H9 (cell line): ENCODE results near the gene AIFM1. TPM values are rescaled to one million over a fixed set of nuclear protein-coding genes. Genes with fewer than 3 reads are reported as not detected.

ENCODE experiments used
- DNase-seq: peaks from one replicate; pipeline ENCODE4 v3.0.0-alpha.2; 2017
- H2AFZ ChIP-seq: one replicate; pipeline ENCODE4 v1.6.1; 2013; ENCODE audit warnings: mild to moderate bottlenecking, low read length, control low read depth, moderate library complexity
- H2AK5ac ChIP-seq: 2 replicates; pipeline ENCODE4 v1.6.1; 2013; ENCODE audit warnings: low read length, control low read depth, mixed read lengths; ENCODE audit not compliant: insufficient read length
- H2BK120ac ChIP-seq: one replicate; pipeline ENCODE4 v1.6.1; 2013; ENCODE audit warnings: low read depth, mild to moderate bottlenecking, low read length, control low read depth, inconsistent platforms; ENCODE audit not compliant: poor library complexity, severe bottlenecking
- H2BK12ac ChIP-seq: 2 replicates; pipeline ENCODE4 v1.6.1; 2013; ENCODE audit warnings: low read length, control low read depth, mixed read lengths, low read depth; ENCODE audit not compliant: insufficient read length
- H2BK15ac ChIP-seq: 2 replicates; pipeline ENCODE4 v1.6.1; 2013; ENCODE audit warnings: low read depth, low read length, control low read depth
- H2BK20ac ChIP-seq: one replicate; pipeline ENCODE4 v1.6.1; 2013; ENCODE audit warnings: low read depth, mild to moderate bottlenecking, low read length, control low read depth, inconsistent platforms; ENCODE audit not compliant: poor library complexity, severe bottlenecking
- H2BK5ac ChIP-seq: 2 replicates; pipeline ENCODE4 v1.6.1; 2013; ENCODE audit warnings: low read length, control low read depth, mixed read lengths; ENCODE audit not compliant: insufficient read length
- H3K14ac ChIP-seq: 2 replicates; pipeline ENCODE4 v1.6.1; 2013; ENCODE audit warnings: low read length, control low read depth; ENCODE audit not compliant: insufficient read depth
- H3K18ac ChIP-seq: 2 replicates; pipeline ENCODE4 v1.6.1; 2013; ENCODE audit warnings: low read depth, mild to moderate bottlenecking, mixed read lengths, low read length, control low read depth; ENCODE audit not compliant: insufficient read length
- H3K23ac ChIP-seq: 2 replicates; pipeline ENCODE4 v1.6.1; 2013; ENCODE audit warnings: low read length, control low read depth, mixed read lengths, low read depth; ENCODE audit not compliant: insufficient read length
- H3K23me2 ChIP-seq: 2 replicates; pipeline ENCODE4 v1.6.1; 2013; ENCODE audit warnings: low read depth, mild to moderate bottlenecking, mixed read lengths, low read length, control low read depth; ENCODE audit not compliant: insufficient read length, poor library complexity, severe bottlenecking
- H3K27ac ChIP-seq: 2 replicates; pipeline ENCODE4 v1.5.1; 2013; ENCODE audit warnings: low read length, control low read depth, mixed read lengths, low read depth; ENCODE audit not compliant: insufficient read length
- H3K27me3 ChIP-seq: 2 replicates; pipeline ENCODE4 v1.6.1; 2013; ENCODE audit warnings: low read length, control low read depth, inconsistent platforms; ENCODE audit not compliant: insufficient read depth
- H3K4ac ChIP-seq: 2 replicates; pipeline ENCODE4 v1.6.1; 2013; ENCODE audit warnings: low read depth, mild to moderate bottlenecking, control low read depth, inconsistent platforms, low read length, moderate library complexity
- H3K4me1 ChIP-seq: 2 replicates; pipeline ENCODE4 v1.6.1; 2013; ENCODE audit warnings: low read length, control low read depth, inconsistent platforms; ENCODE audit not compliant: insufficient read depth
- H3K4me2 ChIP-seq: 2 replicates; pipeline ENCODE4 v1.6.1; 2013; ENCODE audit warnings: low read length, control low read depth, mixed read lengths; ENCODE audit not compliant: insufficient read length, insufficient read depth
- H3K56ac ChIP-seq: 2 replicates; pipeline ENCODE4 v1.6.1; 2013; ENCODE audit warnings: low read depth, mild to moderate bottlenecking, mixed read lengths, low read length, control low read depth; ENCODE audit not compliant: insufficient read length
- H3K79me1 ChIP-seq: 2 replicates; pipeline ENCODE4 v1.6.1; 2013; ENCODE audit warnings: low read depth, mild to moderate bottlenecking, moderate library complexity, low read length, control low read depth, inconsistent platforms; ENCODE audit not compliant: insufficient read depth, poor library complexity, severe bottlenecking
- H3K79me2 ChIP-seq: 2 replicates; pipeline ENCODE4 v1.6.1; 2013; ENCODE audit warnings: low read length, control low read depth, inconsistent platforms; ENCODE audit not compliant: insufficient read depth
- H3K9ac ChIP-seq: 2 replicates; pipeline ENCODE4 v1.6.1; 2013; ENCODE audit warnings: low read length, control low read depth, mixed read lengths; ENCODE audit not compliant: insufficient read length; ENCODE audit errors: extremely low read depth
- H3K9me3 ChIP-seq: one replicate; pipeline ENCODE4 v1.6.1; 2013; ENCODE audit warnings: low read depth, low read length, inconsistent platforms; ENCODE audit not compliant: control insufficient read depth
- H3T11ph ChIP-seq: one replicate; pipeline ENCODE4 v1.6.1; 2013; ENCODE audit warnings: mild to moderate bottlenecking, low read length, control low read depth, inconsistent platforms
- H4K20me1 ChIP-seq: one replicate; pipeline ENCODE4 v1.6.1; 2013; ENCODE audit not compliant: control insufficient read depth, insufficient read length, insufficient read depth
- H4K5ac ChIP-seq: 2 replicates; pipeline ENCODE4 v1.6.1; 2013; ENCODE audit warnings: low read depth, mild to moderate bottlenecking, mixed read lengths, low read length, control low read depth; ENCODE audit not compliant: insufficient read length
- H4K8ac ChIP-seq: replicated peaks from 2 replicates; pipeline ENCODE4 v1.6.1; 2013; ENCODE audit warnings: low read length, control low read depth, mixed read lengths, low read depth; ENCODE audit not compliant: insufficient read length
- H4K91ac ChIP-seq: 2 replicates; pipeline ENCODE4 v1.6.1; 2013; ENCODE audit warnings: low read depth, mild to moderate bottlenecking, moderate library complexity, mixed read lengths, low read length, control low read depth; ENCODE audit not compliant: insufficient read length
- H3K27ac Mint-ChIP-seq, 3 experiments: 2 replicates in 2 of 3; 3 replicates in 1 of 3; pipeline ENCODE4 v1.8.0; 2020 to 2021; ENCODE audit warnings: mixed read lengths in 3 of 3, mild to moderate bottlenecking in 1 of 3, moderate library complexity in 1 of 3
- H3K27me3 Mint-ChIP-seq: 2 replicates; pipeline ENCODE4 v1.8.0; 2021; ENCODE audit warnings: low read depth, mild to moderate bottlenecking, moderate library complexity, mixed read lengths
- H3K36me3 Mint-ChIP-seq, 3 experiments: 2 replicates in 2 of 3; 3 replicates in 1 of 3; pipeline ENCODE4 v1.8.0; 2020 to 2021; ENCODE audit warnings: low read depth in 3 of 3, mixed read lengths in 3 of 3; ENCODE audit not compliant: insufficient read depth in 1 of 3
- H3K4me1 Mint-ChIP-seq, 2 experiments: 2 replicates each; pipeline ENCODE4 v1.8.0; 2020; ENCODE audit warnings: mixed read lengths in 2 of 2
- H3K4me3 Mint-ChIP-seq, 2 experiments: 2 replicates in 1 of 2; 3 replicates in 1 of 2; pipeline ENCODE4 v1.8.0; 2020 to 2021; ENCODE audit warnings: mild to moderate bottlenecking in 2 of 2, mixed read lengths in 2 of 2, moderate library complexity in 1 of 2
- H3K9me3 Mint-ChIP-seq, 2 experiments: 2 replicates in 1 of 2; 3 replicates in 1 of 2; pipeline ENCODE4 v1.8.0; 2020; ENCODE audit warnings: mild to moderate bottlenecking in 2 of 2, mixed read lengths in 2 of 2, moderate library complexity in 1 of 2
- WGBS: extraction: QIAGEN DNeasy Blood & Tissue Kit; methylation state at CpG from one replicate; pipeline ENCODE4 v1.1.7; 2013; ENCODE audit warnings: missing lambda C conversion rate, low lambda C conversion rate, mixed read lengths; ENCODE audit not compliant: insufficient read length; ENCODE audit errors: extremely low coverage; 5-methylcytosine and 5-hydroxymethylcytosine counted together
- total RNA-seq: library from RNA; stranded (reverse); gene quantifications from 2 replicates; pipeline ENCODE4 v1.2.1, GENCODE V29; 2021
- TF ChIP-seq, protein P1 (sequence below): fragments of 200-600 bp; sonication (generic); conservative IDR thresholded peaks from 3 replicates; pipeline ENCODE4 v1.8.0; 2021; ENCODE audit warnings: antibody characterized with exemption, mild to moderate bottlenecking

The AIFM1 gene
- total RNA-seq, 1 experiment from 2014 or later, result 43.7 TPM

DNA sequence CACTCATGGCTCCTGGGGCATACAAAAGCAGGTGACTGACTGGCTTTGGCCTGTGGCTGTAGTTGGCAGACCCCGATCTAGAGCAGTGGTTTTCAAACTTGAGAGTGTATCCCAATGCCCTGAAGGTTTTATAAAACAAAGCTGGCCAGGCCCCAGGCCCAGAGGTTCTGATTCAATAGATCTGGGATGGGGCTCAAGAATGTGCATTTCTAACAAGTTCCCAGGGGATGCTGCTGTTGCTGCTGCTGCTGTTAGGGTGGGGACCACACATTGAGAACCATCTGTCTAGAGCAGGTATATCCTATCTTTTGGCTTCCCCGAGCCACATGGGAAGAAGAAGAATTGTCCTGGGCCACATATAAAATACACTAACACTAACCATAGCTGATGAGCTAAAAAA lies 7.3 kb downstream of the AIFM1 start:
- Histone ChIP-seq H4K8ac (no peak overlapping the region), H3K9ac (no peak overlapping the region), H2BK15ac (no peak overlapping the region), H2BK120ac (no peak overlapping the region), H3K23me2 (no peaks in the 10 kb centered on the region), H3K4me2 (no peak overlapping the region), H3K14ac (no peak overlapping the region), H4K20me1 (no peaks in the 10 kb centered on the region), H3K23ac (no peak overlapping the region), H3K9me3 (no peaks in the 10 kb centered on the region), H4K5ac (no peak overlapping the region), H3K27ac (no peak overlapping the region), H3K27me3 (no peaks in the 10 kb centered on the region), H3K79me2 (no peaks in the 10 kb centered on the region), H4K91ac (no peak overlapping the region), H2BK12ac (no peak overlapping the region), H2AK5ac (no peak overlapping the region), H3K56ac (no peak overlapping the region), H2BK20ac (no peak overlapping the region), H3K18ac (no peak overlapping the region), H3K79me1 (no peaks in the 10 kb centered on the region), H2BK5ac (no peak overlapping the region), H3T11ph (no peak overlapping the region), H3K4me1 (no peaks in the 10 kb centered on the region), H2AFZ (no peak overlapping the region), H3K4ac (no peak overlapping the region)
- Mint-ChIP-seq H3K4me1 (no peaks in the 10 kb centered on the region), H3K27ac (no peak overlapping the region), H3K4me3 (no peak overlapping the region), H3K9me3 (peaks cover 0 to 52% of the 10 kb centered on the region in 2 experiments; a peak in 2 of 5 replicates), H3K27me3 (no peaks in the 10 kb centered on the region), H3K36me3 (peaks cover 0 to 7% (median 0%) of the 10 kb centered on the region in 3 experiments; a peak in 4 of 7 replicates)
- no CpG with 5 or more reads among the region's 2 CpGs for WGBS
- DNase-seq, result no peak
- TF ChIP-seq, protein P1, sequence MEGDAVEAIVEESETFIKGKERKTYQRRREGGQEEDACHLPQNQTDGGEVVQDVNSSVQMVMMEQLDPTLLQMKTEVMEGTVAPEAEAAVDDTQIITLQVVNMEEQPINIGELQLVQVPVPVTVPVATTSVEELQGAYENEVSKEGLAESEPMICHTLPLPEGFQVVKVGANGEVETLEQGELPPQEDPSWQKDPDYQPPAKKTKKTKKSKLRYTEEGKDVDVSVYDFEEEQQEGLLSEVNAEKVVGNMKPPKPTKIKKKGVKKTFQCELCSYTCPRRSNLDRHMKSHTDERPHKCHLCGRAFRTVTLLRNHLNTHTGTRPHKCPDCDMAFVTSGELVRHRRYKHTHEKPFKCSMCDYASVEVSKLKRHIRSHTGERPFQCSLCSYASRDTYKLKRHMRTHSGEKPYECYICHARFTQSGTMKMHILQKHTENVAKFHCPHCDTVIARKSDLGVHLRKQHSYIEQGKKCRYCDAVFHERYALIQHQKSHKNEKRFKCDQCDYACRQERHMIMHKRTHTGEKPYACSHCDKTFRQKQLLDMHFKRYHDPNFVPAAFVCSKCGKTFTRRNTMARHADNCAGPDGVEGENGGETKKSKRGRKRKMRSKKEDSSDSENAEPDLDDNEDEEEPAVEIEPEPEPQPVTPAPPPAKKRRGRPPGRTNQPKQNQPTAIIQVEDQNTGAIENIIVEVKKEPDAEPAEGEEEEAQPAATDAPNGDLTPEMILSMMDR, result no peak
